GM12892 (cell line): ENCODE data around the gene SH3D19.

Experiments
- POLR2A ChIP-seq: IDR thresholded peaks from 2 replicates; pipeline ENCODE4 v1.6.1; 2011; ENCODE audit warnings: low read depth, low read length, control low read depth
- POLR2AphosphoS5 ChIP-seq: IDR thresholded peaks from 2 replicates; pipeline ENCODE4 v1.6.1; 2011; ENCODE audit warnings: low read depth, low read length, control low read depth
- TAF1 ChIP-seq: IDR thresholded peaks from 2 replicates; pipeline ENCODE4 v1.6.1; 2011; ENCODE audit warnings: low read depth, mild to moderate bottlenecking, control low read depth, low read length, borderline replicate concordance

GRCh38 chr4:151257704-151258103, 67.7 kb downstream of the SH3D19 start:
- TF ChIP-seq POLR2AphosphoS5 (no peak), POLR2A (no peak), TAF1 (no peak)
